GM18870 (cell line): Measurements from ENCODE around the gene MEIS2.

Source experiments
- ATAC-seq: cut with Tn5 transposase; IDR thresholded peaks from one replicate; pipeline ENCODE4 v1.9.1; 2021; ENCODE audit warnings: moderate library complexity; ENCODE audit not compliant: unreplicated experiment

Gene MEIS2

DNA sequence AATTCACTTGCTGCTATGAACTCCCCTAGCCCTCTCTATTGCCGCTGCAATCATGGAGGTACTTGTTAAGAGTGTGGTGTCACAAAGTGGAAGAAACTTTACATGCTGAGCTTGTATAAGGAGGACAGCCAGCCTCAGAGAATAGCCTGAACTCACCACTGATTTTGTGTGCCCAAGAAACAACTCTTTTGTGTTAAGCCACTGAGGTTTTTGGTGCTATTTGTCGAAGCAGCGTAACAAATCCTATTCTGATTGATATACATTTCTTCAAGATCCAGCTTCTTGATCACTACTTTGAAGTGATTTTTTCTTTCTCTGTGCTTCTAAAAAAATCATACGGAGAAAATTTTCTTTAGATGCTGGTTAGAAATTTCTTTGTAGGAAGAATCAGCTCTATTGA lies 132.4 kb downstream of the MEIS2 start:
- ATAC-seq, result no peak

DNA sequence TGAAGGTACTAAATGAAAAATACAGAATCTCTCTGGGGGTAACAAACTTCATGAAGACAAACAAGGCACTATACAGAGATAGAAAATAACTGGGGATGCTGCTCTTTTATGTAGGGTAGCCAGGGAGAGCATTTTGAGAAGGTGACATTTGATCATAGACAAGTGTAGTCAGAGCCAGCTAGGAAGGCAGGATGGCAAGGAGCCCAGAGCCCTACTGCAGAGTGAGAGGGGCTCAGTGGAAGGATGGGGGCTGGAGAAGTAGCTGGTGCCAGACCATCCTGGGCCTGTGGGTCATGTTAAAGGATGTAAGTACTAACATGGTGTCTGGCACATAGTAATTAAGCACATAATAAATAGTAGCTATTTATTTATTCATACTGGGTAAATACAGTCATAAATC lies 133.6 kb downstream of the MEIS2 start:
- ATAC-seq, result no peak

DNA sequence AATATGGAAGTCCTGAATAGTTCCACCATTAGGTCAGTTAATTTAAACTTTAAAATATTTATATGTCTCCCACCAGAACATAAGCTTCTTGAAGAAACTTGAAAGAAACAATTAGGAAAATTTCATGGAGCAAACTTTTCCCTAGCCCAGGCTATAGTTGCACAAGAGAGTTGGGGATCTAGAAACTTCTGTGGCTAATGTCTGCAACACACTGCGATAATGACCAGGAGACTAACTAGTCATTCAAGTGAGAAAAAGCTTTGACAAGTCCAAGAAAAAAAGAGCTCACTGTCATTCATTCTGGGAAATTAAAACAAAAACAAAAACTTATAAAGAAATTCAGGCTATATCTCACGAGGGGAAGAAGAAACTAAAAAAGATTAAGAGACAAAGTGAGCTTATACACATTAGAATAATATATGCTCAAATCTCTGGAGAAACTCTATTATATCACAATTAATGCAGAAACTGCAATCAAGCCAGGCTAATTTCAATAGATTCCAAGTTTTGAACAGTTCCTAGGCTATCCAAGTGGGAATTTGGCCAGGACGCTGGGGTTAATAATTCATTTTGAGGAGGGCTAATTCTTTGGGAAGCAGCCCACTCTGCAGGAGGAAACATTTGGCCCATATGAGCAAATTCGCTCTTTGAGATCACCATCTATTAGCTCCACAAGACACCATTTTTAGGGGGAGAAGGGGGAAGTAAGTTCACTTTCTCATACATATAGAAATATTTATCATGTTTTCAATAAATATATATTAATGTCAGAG lies 134.6 kb downstream of the MEIS2 start:
- ATAC-seq, result no peak

DNA sequence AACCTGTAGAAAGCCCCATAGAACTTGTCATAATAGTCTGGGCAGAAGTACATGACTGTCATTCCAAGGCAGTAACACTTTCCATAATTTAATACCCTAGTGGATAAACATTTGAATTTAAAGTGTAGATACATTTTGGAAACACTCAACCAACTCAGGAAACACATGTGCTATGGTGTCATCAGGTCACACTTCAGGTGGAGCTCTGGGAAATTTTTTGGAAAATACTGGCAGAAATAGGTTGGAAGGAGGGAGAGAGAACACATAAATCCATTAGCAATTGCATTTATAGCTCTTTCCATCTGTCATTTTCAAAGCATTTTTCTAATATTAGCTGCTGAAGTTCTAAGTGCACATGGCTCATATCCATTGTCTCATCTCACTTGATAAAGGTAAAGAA lies 135.7 kb downstream of the MEIS2 start:
- no peak for ATAC-seq

DNA sequence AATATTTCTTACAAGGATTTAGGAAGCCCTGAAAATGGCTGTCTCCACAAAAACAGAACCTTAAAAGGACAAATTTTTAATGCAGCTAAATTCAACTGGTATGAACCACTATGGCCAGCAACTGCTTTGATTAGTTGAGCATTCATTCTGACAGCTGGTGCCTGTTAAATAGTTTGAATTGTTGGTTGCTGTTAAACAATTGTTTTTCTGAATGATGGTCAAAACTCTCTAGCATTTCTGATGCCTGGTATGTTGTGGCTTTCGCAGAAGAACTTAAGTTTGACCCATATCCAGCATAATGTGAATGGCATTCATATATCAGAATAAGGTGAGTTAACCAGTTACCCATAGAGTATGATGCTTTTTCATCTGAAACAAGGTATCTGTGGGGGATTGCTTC lies 138.4 kb downstream of the MEIS2 start:
- ATAC-seq, result no peak

DNA sequence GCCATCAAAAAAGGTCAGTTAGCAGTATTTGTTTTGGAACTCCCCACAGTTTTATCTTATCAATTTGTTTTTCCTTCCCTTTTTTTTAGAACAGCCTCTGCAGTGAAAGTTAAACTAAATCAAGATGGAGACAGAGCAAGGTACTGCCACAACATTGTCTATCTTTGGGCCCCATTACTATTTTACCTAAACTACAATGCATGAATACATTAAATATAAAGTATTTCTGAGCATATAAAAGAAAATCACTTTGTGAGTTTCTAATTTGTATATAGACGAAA lies 139.5 kb downstream of the MEIS2 start:
- no peak for ATAC-seq

DNA sequence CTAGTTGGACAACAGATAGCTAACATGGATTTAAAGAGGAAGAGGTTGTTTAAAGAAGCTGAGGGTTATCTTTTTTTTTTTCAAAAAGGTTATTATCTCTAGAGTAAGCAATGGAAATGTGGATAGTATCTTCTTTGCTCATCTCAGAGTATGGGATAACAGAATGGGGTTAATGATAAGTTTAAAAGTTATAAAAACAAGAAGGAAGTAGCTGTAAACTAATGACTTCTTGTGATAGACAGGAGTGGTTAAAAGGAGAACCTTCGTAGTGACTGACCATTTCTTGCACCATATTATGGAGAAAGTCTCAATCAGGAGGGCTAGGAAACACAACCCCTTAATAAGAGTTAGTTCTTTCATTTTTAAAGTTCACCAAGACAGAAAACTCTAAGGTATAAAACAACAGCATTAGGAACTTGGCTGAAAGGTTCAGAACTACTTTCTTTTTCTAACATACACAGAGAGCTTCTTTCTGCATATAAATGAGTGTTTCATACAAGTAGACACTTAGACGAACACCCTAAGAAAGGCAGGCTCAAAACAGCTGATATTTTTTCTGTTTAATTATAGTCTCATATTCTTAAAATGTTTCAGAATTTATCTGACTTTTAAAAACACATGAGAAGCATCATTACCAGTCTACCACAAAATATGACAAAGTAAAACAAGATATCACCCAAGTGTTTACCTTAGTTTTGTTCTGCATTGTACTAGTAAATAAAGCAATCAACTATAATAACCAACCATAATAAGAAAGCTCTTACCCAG lies 140.0 kb downstream of the MEIS2 start:
- no peak for ATAC-seq

DNA sequence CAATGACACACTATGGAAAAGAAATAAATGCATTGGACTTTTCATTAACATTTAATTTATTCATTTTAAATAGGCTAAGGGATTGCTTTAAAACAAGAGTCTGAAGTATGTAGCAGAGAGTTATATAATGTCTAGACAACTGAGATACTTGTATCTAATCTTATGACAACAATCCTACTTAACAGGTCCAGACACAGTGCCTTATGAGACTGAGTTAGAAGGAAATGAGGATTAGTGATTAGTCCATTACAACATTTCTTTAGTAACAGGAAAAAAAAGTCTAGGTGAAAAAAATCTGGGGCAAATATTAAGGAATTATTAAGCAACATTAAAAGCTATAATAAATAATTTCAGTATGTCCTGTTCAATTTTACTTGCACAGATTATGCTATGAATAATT lies 140.6 kb downstream of the MEIS2 start:
- no peak for ATAC-seq

DNA sequence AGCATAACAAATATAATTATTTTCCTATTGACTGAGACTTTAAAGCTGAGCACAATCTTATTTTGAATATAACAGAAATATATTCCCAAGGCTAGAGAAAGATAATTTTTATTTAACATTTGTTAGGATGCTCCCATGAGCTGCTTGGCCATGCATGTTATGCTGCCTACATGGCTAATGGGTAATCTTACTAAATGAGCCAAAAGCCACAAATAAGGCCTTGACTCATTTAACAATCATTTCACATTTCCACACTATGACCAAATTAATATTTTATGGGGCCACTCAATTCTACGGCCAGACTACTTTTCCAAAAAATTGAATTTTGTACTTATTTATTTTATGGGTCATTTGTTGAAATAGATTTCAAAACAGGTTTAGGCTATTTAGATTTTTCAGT lies 141.7 kb downstream of the MEIS2 start:
- no peak for ATAC-seq

DNA sequence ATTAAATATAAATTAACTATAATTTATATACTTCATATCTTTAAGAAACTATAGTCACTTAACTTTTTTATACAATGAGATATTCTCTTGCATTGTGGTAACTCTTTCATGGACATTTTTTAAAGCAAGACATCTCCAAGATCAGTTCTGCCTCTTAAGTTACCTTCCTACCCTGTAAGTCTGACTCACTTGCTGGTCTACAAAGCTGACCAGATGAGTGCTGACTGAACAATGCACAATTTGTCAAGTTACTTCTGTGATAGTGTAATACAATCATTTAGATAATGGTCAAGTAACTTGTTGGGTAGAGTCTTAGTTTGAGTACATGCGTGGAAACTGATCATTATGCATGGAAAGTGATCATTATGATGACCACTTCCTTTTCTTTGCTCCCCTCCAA lies 145.9 kb downstream of the MEIS2 start:
- no peak for ATAC-seq

DNA sequence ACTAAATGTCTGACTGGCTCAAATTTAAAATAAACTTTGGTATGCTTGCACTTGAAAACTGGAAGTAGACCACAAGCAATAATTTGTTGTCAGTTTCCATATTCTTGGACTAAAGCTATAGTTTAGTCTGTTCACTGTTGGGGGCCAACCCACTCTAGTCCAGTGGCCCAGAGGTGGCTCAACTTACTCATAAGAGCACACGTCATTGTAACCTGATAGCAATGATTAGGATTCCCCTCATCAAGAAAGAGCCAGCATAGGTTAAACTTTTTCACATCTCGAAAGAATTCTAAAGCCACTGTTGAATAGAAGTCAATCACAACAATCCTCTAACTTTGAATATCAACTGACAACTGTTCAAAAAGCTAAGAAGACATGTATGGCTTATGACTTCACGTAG lies 147.0 kb downstream of the MEIS2 start:
- no peak for ATAC-seq

DNA sequence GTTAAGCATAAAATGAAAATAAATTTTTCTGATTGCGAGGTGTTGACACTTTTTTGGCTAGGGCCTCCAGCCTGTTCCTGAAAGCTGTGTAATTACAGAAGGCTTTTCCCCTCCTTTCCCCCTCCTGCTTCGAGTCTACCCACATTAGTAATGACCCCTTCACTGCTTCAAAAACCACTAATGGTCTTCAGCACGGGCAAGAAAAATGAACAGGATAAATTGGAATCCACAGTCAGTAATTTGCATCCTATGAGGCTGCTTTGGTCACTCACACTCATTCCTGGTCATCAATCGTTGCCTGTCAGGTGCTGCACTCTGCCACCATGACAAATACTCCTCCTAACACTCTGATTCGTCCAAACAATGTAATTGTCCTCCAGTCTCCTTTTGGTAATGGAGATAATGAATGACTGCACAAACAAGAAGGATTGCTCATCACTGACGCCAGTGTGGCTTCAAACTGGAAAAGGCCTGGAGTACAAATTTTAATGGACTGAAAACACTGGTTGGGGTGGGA lies 148.6 kb downstream of the MEIS2 start:
- ATAC-seq, result no peak

DNA sequence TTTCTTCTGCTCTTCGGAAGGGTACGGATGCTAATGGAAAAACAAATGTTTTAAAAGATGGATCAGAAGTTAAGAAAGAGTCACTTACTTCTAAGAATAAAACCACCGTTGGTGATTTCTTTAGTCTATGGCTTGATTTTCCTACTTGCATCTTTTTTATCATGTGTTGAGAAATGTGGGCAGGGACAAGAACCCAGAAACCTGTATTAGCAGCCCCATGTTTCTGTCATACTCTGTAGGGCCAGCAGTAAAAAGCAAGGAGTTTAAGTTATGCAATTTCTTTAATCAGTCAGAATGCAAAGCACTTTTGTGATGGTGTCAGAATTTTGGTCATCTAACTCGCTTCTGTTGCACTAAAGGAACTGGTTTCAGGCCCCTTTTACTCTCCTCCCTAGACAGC lies 150.0 kb downstream of the MEIS2 start:
- ATAC-seq, result no peak

DNA sequence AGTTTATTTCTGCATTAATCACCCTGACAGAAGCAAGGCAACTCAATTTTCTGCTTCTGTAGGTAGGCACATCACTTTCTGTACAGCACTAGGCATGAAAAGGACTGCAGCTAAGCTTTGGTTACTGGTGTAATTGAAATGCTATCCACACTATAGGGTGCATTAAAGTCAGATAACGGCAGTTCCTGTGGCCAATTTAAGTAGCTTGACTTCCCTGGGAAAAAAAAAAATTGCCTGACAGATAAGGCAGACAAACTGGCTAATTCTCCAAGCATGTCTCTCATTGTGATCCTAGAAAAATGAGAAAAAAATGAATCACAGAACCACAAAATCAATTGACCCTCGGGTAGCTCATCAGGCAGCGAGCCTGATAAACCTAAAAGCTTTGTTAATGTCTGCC lies 151.4 kb downstream of the MEIS2 start:
- ATAC-seq, result no peak

DNA sequence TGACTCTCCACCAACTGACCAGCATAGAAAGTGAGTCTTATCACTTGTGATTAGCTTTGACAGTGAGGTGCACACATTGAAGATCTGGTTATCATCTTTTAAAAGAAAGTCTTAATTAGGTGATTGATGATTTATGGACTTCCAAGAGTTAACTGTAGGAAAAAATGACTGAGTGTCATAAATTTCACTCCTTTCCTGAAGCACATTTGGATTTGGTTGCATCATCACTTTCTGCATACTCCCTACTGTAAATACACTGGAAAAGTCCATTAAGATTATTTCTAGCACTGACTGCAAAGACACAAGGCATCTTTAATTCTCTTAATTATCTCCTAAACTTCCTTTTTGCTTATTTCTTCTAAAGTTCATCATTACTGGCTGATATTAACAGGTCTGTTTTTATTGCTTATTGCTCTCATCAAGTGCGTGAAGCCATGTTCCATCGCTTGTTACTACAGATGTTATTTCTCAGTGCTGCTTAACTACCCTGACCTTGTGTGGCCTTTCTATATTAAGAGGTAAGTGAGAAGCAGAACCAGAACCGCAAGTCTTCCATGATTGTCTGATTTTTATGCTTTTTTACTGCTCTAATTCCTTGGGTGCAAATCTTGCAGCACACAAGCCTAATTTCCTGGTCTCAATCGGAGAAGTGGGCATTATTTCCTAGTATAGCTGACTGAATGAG lies 153.2 kb downstream of the MEIS2 start:
- ATAC-seq, result no peak

DNA sequence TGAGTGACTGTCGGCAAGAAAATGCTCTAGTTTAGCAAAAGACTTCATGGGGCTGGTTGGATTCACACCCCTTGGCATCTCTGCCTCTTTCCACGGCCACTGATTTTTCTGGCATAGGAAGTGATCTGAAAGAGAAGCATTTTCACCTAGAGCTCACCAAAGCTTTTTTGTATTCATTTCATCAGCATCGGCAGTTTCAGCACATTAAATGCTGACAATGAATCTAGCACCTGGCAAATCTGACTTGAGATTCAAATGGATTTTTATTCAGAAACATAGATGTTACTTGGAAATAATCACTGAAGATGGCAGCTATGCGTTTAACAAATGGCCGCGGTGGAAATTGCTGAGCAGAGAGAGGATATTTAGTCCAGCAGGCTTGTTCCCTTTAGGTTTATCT lies 155.9 kb downstream of the MEIS2 start:
- no peak for ATAC-seq

DNA sequence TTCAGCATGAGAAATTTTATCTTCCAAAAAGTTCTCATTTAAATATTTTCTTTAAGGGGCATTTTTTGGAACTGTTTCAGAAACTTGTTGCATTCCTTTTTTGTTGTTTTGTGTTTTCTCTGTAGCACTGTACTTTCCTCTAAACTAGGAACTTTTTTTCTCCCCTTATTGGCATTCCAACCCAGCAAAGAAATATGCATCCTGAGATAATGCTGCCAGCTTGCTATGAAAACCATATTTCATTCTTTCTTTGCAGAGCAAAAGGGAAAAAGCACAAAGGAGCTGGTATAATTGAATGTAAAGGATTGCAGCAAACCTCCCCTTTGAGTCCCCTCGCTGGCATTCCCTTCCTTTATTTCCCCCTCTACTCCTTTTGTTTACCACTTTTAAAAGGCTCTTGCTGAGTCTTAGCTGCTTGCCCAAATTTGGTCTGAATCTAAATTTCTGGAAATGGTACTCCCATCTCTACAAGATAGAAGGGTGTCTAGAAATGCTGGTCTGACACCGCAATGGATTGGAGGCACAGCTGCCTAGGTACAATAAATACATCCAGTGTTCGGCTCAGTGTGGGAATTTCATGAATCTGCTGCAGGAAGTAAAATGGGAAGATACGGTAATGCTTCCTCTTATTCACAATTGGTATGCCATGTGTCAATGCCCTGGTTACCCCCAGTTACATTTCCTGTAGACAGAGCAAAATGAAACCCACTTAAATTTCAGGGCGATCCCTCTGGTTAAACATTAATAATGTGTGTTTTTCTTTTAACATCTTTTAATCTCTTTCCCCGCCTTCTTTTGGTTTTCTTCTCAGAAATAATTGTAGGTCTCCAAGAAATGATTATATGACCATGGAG lies 156.6 kb downstream of the MEIS2 start:
- ATAC-seq, result peak; percentile 65

DNA sequence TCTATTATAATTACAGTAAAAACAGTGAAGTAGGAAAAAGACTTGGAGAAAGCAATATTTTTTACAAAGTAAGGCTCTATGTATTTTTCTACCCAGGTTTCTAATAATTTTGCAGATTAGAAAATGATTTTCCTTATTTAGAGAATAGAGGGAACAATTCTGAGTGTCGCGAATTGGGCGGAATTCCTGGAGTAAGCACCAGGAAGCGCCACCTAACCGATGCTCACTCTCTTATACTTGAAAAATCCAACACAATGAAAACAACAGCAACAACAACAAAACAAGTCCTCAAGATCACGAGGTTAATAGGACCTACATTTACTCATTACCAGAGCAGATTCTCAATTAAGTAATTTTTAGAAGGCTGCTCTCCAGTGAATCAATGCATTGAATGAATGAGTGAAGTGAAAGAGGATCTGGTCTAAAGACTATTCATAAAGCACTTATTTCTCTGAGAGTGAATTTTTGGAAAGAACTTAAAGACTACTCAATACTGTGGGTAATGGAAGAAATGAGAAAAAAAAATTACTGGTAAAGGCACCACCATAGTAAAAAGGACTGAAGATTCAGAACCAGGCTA lies 158.0 kb downstream of the MEIS2 start:
- ATAC-seq, result no peak

DNA sequence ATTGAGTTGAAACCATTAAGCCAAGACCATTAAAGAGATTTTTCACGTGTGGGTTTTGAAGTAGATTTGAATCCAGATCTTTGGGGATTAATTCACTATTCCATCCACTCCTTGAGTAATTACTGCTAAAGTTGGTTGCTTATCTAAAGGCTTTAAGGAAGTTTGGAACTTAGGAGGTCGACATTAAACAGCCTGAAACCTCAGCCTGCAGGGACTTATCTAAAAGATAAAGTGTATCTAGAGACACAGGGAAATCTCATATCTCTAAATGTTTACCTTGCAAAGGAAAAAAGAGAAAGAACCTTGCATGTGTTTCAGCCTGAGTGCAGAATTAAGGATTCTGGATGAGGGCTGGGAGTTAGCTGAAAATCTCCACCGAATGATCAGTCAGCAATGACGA lies 158.6 kb downstream of the MEIS2 start:
- ATAC-seq, result no peak

DNA sequence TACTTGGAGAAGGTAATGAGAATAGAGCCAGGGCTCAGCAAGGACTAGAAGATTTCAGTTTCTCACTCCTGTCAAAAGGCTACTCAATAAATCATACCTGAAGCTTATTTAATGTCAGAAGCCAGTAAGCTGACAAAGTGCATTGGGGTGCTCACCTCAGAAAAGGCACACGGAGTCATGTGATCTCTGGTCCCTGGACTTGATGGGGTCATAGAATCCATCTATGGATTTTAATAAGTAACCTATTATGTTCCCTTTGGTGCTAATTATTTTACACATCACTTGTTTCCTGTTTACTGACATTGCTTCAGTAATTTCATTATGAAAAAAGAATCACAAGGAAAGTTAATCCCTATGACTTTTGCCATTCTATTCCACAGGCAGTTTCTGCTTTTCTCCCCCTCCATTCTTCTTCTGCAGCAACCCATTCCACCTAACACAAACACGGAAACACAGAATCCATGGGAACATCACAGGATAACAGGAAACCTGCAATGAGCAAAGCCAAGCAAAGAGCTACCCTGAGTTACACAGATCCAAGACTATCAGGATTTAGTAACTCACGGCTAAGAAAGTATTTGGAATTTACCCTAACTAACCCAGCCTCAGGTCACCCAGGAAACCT lies 159.6 kb downstream of the MEIS2 start:
- no peak for ATAC-seq
